ENCODE data around the gene CHMP6. TPM values are rescaled to one million over a fixed set of nuclear protein-coding genes. Genes with fewer than 3 reads are reported as not detected.

The CHMP6 gene
- total RNA-seq, result 10 to 100 TPM in 8 of 9 donors, 1 to 10 TPM in 1; 7.8 to 35.3 (median 25.9) TPM
- polyA plus RNA-seq, result 10 to 100 TPM; 23.8 to 33.7 (median 24.4) TPM
- long read RNA-seq, donor 1, transcript CHMP6-201 (8 exons, 1,664 nt), result major isoform, 14 of 24 reads
- long read RNA-seq, donor 1, partial matches to known transcripts, result 10 of 24 reads
- long read RNA-seq, donor 1, other reads (novel, unspliced or antisense), result 0 of 24 reads
- long read RNA-seq, donor 2, transcript CHMP6-201 (8 exons, 1,664 nt), result major isoform, 9 of 9 reads
- long read RNA-seq, donor 2, partial matches to known transcripts, result 0 of 9 reads
- long read RNA-seq, donor 2, other reads (novel, unspliced or antisense), result 0 of 9 reads
- long read RNA-seq, donor 3, transcript CHMP6-201 (8 exons, 1,664 nt), result major isoform, 11 of 11 reads
- long read RNA-seq, donor 3, partial matches to known transcripts, result 0 of 11 reads
- long read RNA-seq, donor 3, other reads (novel, unspliced or antisense), result 0 of 11 reads
- long read RNA-seq, donor 4, transcript CHMP6-201 (8 exons, 1,664 nt), result major isoform, 25 of 28 reads
- long read RNA-seq, donor 4, partial matches to known transcripts, result 2 of 28 reads
- long read RNA-seq, donor 4, other reads (novel, unspliced or antisense), result 1 of 28 reads
- long read RNA-seq, donor 5, transcript CHMP6-201 (8 exons, 1,664 nt), result major isoform, 86 of 92 reads
- long read RNA-seq, donor 5, partial matches to known transcripts, result 3 of 92 reads
- long read RNA-seq, donor 5, other reads (novel, unspliced or antisense), result 3 of 92 reads
- long read RNA-seq, donor 6, transcript CHMP6-201 (8 exons, 1,664 nt), result major isoform, 21 of 23 reads
- long read RNA-seq, donor 6, partial matches to known transcripts, result 0 of 23 reads
- long read RNA-seq, donor 6, other reads (novel, unspliced or antisense), result 2 of 23 reads
- long read RNA-seq, donor 7, transcript CHMP6-201 (8 exons, 1,664 nt), result major isoform, 7 of 7 reads
- long read RNA-seq, donor 7, partial matches to known transcripts, result 0 of 7 reads
- long read RNA-seq, donor 7, other reads (novel, unspliced or antisense), result 0 of 7 reads
- long read RNA-seq, donor 8, transcript CHMP6-201 (8 exons, 1,664 nt), result major isoform, 12 of 12 reads
- long read RNA-seq, donor 8, partial matches to known transcripts, result 0 of 12 reads
- long read RNA-seq, donor 8, other reads (novel, unspliced or antisense), result 0 of 12 reads
- long read RNA-seq, donor 9, partial matches to known transcripts, result 0 of 2 reads
- long read RNA-seq, donor 9, other reads (novel, unspliced or antisense), result 0 of 2 reads
- long read RNA-seq, donor 10, transcript CHMP6-201 (8 exons, 1,664 nt), result major isoform, 7 of 7 reads
- long read RNA-seq, donor 10, partial matches to known transcripts, result 0 of 7 reads
- long read RNA-seq, donor 10, other reads (novel, unspliced or antisense), result 0 of 7 reads

DNA sequence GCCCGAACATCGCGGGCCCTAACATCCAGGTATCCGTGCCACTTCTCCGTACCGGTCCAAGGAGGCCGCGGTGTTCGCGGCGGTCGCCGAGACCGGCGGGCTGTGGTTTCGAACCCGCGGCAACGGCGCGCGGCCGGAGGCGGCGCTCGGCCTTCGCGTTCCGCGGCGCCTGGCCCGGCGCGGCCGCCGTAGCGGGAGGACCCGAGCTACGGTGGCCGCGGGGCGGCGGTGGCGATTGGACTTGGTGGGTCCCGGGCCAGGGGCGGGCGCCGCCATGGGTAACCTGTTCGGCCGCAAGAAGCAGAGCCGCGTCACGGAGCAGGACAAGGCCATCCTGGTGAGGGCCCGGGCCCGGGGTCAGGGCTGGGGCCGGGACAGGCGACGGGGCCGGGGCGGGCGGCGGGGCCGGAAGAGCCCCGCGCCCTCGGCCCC lies at the start of gene CHMP6:
CHMP6 (plus strand) TSS at position 197 of the 432 bp plus-strand sequence; CDS start at position 275, 78 bp downstream.
- peak within 1 kb of the TSS; percentile 27 to 91 (median 70) for H3K4me3 ChIP-seq
- intact Hi-C loops (cut with DNase I), result loop anchor here in 1 of 2 donors (5.0 kb wide), 1 partner anchor 111 kb away; no protein-coding TSS in a partner anchor
- DNase-seq, result peak; percentile 66 to 80 (median 77)
- peak within 1 kb of the TSS in 2 of 5 donors; percentile 26 to 30 for H3K27ac ChIP-seq
- WGBS, 4 donors, result 0 to 1% (median 0%) methylated on average over 2 to 66 of the region's 66 CpGs
- H3K4me1 ChIP-seq (replicated peaks in 1 of 2), result peaks cover 0 to 24% of the 10 kb centered on the region in 2 donors
- H3K36me3 ChIP-seq (replicated peaks in 1 of 2), result peaks cover 0 to 18% of the 10 kb centered on the region in 2 donors
- H3K27me3 ChIP-seq, result no peaks in the 10 kb centered on the region
- H3K9me3 ChIP-seq (replicated peaks in 1 of 3), result no peaks in the 10 kb centered on the region
- TF ChIP-seq, protein P1, sequence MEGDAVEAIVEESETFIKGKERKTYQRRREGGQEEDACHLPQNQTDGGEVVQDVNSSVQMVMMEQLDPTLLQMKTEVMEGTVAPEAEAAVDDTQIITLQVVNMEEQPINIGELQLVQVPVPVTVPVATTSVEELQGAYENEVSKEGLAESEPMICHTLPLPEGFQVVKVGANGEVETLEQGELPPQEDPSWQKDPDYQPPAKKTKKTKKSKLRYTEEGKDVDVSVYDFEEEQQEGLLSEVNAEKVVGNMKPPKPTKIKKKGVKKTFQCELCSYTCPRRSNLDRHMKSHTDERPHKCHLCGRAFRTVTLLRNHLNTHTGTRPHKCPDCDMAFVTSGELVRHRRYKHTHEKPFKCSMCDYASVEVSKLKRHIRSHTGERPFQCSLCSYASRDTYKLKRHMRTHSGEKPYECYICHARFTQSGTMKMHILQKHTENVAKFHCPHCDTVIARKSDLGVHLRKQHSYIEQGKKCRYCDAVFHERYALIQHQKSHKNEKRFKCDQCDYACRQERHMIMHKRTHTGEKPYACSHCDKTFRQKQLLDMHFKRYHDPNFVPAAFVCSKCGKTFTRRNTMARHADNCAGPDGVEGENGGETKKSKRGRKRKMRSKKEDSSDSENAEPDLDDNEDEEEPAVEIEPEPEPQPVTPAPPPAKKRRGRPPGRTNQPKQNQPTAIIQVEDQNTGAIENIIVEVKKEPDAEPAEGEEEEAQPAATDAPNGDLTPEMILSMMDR (IDR thresholded peaks at IDR 0.05), result peak in 3 of 6 experiments; percentile 4 to 58 (median 41)
- TF ChIP-seq POLR2A (IDR thresholded peaks at IDR 0.05), result peak in 1 of 2 donors; percentile 26

DNA sequence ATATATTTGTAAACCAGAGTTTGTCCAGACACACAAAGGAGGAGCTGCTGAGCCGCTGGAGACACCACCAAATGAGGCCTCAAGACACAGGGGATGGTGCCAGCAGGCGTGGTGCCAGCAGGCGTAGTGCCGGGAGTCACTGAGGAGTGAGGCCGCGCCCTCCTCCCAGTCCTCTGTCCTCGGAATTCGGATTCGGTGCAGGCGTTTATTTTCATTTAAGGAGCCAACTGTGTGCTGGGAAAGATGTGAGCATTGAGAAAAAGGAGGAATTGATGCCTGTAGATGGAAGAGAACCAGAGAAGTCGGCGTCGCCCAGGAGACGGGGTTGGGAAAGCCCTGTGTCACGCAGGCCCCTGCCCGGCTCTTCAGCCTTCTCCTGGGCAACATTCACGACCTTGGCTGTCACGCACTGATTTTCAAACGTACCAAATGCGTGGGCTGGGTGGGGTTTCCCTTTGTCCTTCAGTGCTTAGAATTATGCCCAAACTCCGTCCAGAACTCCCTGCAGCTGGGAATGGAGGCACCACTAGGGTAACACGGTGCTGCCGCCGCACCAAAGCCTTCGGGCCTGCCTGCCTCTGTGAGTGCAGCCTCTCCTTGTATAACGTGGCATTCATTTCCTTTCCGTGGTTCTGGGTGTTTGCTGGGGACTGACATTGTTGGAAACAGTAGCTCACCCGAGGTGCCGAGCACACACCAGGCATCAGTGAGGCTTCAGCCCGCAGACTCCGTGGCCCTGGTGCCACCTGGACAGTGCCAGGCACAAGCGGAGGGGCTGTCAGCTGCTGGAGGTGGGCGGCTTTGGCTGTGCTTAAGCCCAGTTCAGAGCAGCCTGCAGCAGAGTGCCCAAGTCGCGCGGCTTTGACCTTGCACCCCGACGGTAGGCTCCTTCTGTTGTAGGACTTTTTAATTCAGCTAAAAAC lies 49.0 kb upstream of the CHMP6 start:
- peak overlapping the region in 3 of 5 donors; percentile 57 to 82 (median 63) for H3K27ac ChIP-seq
- no peaks in the 10 kb centered on the region for H3K27me3 ChIP-seq
- intact Hi-C loops (cut with DNase I), result no loop called here
- WGBS, 4 donors, result 41 to 51% (median 46%) methylated on average over 24 to 38 of the region's 38 CpGs
- H3K4me3 ChIP-seq, result no peak overlapping the region
- H3K4me1 ChIP-seq (replicated peaks in 1 of 2), result peaks cover 3 to 14% of the 10 kb centered on the region in 2 donors
- TF ChIP-seq POLR2A (IDR thresholded peaks at IDR 0.05), result no peak
- TF ChIP-seq, protein P1 (IDR thresholded peaks at IDR 0.05), result peak in 1 of 6 experiments; percentile 15
- H3K9me3 ChIP-seq (replicated peaks in 1 of 3), result no peaks in the 10 kb centered on the region
- peak; percentile 83 to 96 (median 93) for DNase-seq
- peaks cover 0 to 4% of the 10 kb centered on the region in 2 donors for H3K36me3 ChIP-seq (replicated peaks in 1 of 2)

DNA sequence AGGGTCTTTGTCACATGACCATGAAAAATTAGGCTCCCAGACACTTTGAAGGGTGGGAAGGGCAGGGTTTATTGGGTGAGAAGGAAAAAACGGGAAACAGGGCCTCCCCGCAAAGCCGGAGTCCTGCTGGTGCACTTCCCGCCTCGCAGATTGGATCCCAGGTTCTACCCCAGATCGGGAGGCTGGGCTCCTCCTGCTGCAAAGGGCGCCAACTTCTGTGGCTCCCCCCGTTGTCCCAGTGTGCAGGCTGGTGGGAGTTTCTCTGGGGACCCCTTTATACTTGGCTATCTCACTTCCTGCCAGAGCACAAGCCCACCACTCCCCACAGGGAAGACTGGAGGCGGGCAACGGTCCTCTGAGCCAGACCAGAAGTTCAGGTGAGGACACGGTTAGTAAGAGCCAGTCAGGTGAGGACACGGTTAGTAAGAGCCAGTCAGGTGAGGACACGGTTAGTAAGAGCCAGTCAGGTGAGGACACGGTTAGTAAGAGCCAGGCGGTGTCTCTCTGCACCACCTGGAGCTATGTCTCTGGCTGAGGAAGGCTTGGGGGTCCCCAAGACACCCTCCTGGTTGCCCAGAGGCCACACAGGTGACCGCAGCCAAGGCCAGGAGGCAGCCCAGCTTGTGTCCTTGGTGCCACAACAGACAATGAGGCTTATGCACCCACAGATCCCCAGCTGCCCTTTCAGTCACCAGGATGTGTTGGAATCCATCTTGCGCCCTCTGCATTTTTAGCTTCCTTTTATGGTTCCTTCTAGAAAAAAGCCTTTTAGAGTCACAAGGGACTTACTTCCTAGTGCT lies 48.1 kb upstream of the CHMP6 start:
- no peaks in the 10 kb centered on the region for H3K9me3 ChIP-seq (replicated peaks in 1 of 3)
- 91 to 97% (median 94%) methylated on average over 16 to 17 of the region's 17 CpGs for WGBS, 4 donors
- H3K27ac ChIP-seq, result peak overlapping the region in 2 of 5 donors; percentile 63 to 82
- H3K4me1 ChIP-seq (replicated peaks in 1 of 2), result peaks cover 3 to 15% of the 10 kb centered on the region in 2 donors
- intact Hi-C loops (cut with DNase I), result no loop called here
- H3K4me3 ChIP-seq, result no peak overlapping the region
- peaks cover 0 to 4% of the 10 kb centered on the region in 2 donors for H3K36me3 ChIP-seq (replicated peaks in 1 of 2)
- DNase-seq, result peak in 2 of 7 donors; percentile 4 to 6
- TF ChIP-seq POLR2A (IDR thresholded peaks at IDR 0.05), result no peak
- TF ChIP-seq, protein P1 (IDR thresholded peaks at IDR 0.05), result no peak
- no peaks in the 10 kb centered on the region for H3K27me3 ChIP-seq
